Stimulated activated naive B cell treated with anti-CD40 and anti-IgM and Interleukin-4, amounts not matched to agents 10 μg/mL and 1 μg/mL and 100 μg/mL, for 72 hours (primary cell): ENCODE measurements around the gene AOAH.

Experiments
- ATAC-seq, 2 donors: fragments of 150-1000 bp; cut with Tn5 transposase; replicated peaks; 2 replicates each; pipeline ENCODE4 v1.10.0; 2021; ENCODE audit warnings: moderate library complexity in 1 of 2
- DNase-seq: peaks from one replicate; pipeline ENCODE4 v3.0.0; 2021
- H3K27ac Mint-ChIP-seq: one replicate; pipeline ENCODE4 v1.8.0; 2022; ENCODE audit warnings: mild to moderate bottlenecking, mixed read lengths
- H3K27me3 Mint-ChIP-seq, 2 donors: one replicate each; pipeline ENCODE4 v1.8.0; 2022; ENCODE audit warnings: mixed read lengths in 2 of 2
- H3K36me3 Mint-ChIP-seq, 2 donors: one replicate each; pipeline ENCODE4 v1.8.0; 2022; ENCODE audit warnings: mixed read lengths in 2 of 2, mild to moderate bottlenecking in 1 of 2
- H3K4me1 Mint-ChIP-seq, 2 donors: one replicate each; pipeline ENCODE4 v1.8.0; 2022; ENCODE audit warnings: mixed read lengths in 2 of 2, mild to moderate bottlenecking in 1 of 2
- H3K4me3 Mint-ChIP-seq, 2 donors: one replicate each; pipeline ENCODE4 v1.8.0; 2022; ENCODE audit warnings: mild to moderate bottlenecking in 2 of 2, mixed read lengths in 2 of 2, moderate library complexity in 1 of 2
- H3K9me3 Mint-ChIP-seq, 2 donors: one replicate each; pipeline ENCODE4 v1.8.0; 2022; ENCODE audit warnings: mixed read lengths in 2 of 2, mild to moderate bottlenecking in 1 of 2

Gene AOAH

GRCh38 chr7:36562121-36562520 lies 162.2 kb downstream of the AOAH start:
- peaks cover 0 to 5% of the 10 kb centered on the region in 2 donors for H3K9me3 Mint-ChIP-seq
- H3K4me3 Mint-ChIP-seq = no peak overlapping the region
- DNase-seq (no peak), ATAC-seq (no peak)
- H3K36me3 Mint-ChIP-seq = no peaks in the 10 kb centered on the region
- no peaks in the 10 kb centered on the region for H3K4me1 Mint-ChIP-seq
- no peak overlapping the region for H3K27ac Mint-ChIP-seq
- peaks cover 0 to 10% of the 10 kb centered on the region in 2 donors for H3K27me3 Mint-ChIP-seq

DNA sequence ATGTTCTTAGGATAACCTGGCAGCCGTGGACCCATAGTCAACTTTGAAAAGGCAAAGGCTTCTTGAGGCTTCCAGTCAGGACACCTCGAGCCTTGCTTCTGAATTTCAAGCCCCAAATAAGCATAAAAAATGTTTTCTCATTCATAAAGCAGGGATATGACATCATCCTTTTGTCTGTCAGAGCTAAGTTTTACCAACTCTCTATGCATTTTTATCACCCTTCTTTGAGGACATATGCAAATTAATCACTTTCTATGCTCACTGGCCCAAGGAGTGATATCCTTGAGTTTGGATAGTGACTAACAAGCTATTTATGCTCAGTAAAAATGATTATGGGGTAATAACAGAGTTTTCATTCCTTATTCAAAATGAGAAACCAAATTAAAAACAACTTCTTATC lies 175.3 kb downstream of the AOAH start:
- Mint-ChIP-seq H3K4me3 (no peak overlapping the region), H3K4me1 (no peaks in the 10 kb centered on the region), H3K9me3 (peaks cover 0 to 3% of the 10 kb centered on the region in 2 donors), H3K27ac (no peak overlapping the region), H3K36me3 (no peaks in the 10 kb centered on the region), H3K27me3 (no peaks in the 10 kb centered on the region)
- no peak for ATAC-seq
- DNase-seq = no peak

DNA sequence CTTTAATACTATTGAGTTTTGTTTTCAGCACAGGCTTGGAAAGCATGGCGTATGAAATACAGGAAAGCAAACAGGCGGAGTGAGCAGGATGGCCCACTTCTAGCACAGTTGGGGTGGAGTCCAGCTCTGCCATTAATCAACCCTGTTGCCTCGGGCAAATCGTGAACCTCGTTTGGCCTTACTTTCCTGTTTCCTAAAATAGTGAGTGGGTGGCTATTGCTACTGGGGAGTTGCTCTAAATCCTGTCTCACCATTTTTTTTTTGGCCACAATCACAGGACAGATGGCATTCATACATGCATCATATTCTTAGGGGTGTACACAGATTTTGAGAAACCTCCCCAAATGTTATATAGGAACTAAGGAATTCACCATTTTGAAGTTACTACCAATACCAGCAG lies 176.9 kb downstream of the AOAH start:
- Mint-ChIP-seq H3K9me3 (peaks cover 0 to 1% of the 10 kb centered on the region in 2 donors), H3K27me3 (no peaks in the 10 kb centered on the region), H3K36me3 (no peaks in the 10 kb centered on the region), H3K27ac (no peak overlapping the region), H3K4me3 (no peak overlapping the region), H3K4me1 (no peaks in the 10 kb centered on the region)
- no peak for ATAC-seq
- no peak for DNase-seq

DNA sequence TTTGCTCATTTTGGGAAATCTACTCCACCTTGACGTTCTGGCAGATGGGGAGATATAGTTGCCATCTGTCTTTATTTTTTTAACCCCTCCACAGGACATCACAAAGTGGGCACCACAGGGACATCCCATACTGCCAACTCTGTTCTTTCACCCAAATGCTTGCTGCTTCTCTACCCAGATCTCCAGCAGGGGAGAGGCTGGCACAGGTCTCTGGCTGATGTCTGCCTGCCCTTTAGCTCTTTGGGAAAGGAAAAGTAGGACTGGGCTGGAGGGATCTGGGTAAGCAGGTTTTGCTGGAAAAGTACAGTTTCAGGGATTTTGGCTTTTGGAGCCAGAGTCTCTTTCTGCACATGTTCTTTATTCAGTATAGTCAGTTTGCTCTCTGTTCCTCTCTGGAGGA lies 178.0 kb downstream of the AOAH start:
- no peak for ATAC-seq
- H3K4me1 Mint-ChIP-seq = no peaks in the 10 kb centered on the region
- H3K36me3 Mint-ChIP-seq = no peaks in the 10 kb centered on the region
- peaks cover 0 to under 1% of the 10 kb centered on the region in 2 donors for H3K9me3 Mint-ChIP-seq
- no peak overlapping the region for H3K4me3 Mint-ChIP-seq
- DNase-seq = no peak
- H3K27me3 Mint-ChIP-seq = no peaks in the 10 kb centered on the region
- no peak overlapping the region for H3K27ac Mint-ChIP-seq

DNA sequence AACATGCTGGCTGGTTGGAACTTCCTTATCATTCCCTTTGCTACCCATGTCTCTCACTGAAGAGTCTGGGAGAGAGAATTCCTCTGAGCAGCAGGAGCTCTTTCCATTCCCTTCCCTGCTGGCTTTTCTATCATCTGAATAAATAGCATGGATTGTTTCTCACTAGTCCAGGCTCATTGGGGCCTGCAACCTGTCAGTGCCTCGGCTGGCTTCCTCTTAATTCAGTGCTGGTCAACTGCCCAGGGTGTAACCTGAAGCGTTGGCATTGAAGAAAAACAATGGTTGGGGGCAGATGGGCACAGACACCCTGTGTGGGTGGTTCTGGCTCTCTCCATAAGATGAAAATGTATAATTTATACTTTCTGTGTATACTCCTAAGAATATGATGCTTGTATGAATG lies 179.0 kb downstream of the AOAH start:
- H3K36me3 Mint-ChIP-seq = no peaks in the 10 kb centered on the region
- H3K4me1 Mint-ChIP-seq = no peaks in the 10 kb centered on the region
- H3K27ac Mint-ChIP-seq = peak overlapping the region; percentile 42
- no peaks in the 10 kb centered on the region for H3K27me3 Mint-ChIP-seq
- H3K4me3 Mint-ChIP-seq = no peak overlapping the region
- H3K9me3 Mint-ChIP-seq = no peaks in the 10 kb centered on the region
- ATAC-seq (no peak), DNase-seq (no peak)

DNA sequence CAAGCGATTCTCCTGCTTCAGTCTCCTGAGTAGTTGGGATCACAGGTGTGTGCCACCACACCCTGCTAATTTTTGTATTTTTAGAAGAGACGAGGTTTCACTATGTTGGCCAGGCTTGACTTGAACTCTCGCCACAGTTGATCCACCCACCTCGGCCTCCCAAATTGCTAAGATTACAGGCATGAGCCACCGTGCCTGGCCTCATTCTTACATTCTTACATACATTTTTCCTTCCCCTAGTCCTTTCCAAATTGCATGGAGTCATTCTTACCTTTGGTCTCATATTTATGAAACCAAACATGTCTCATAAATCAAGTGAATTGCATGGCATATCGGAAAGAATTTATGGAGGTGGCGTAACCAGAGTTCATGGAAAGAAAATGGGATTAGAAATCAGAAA lies 186.2 kb downstream of the AOAH start:
- no peak overlapping the region for H3K4me3 Mint-ChIP-seq
- no peaks in the 10 kb centered on the region for H3K27me3 Mint-ChIP-seq
- ATAC-seq (no peak), DNase-seq (no peak)
- no peaks in the 10 kb centered on the region for H3K4me1 Mint-ChIP-seq
- no peaks in the 10 kb centered on the region for H3K36me3 Mint-ChIP-seq
- no peak overlapping the region for H3K27ac Mint-ChIP-seq
- no peaks in the 10 kb centered on the region for H3K9me3 Mint-ChIP-seq

DNA sequence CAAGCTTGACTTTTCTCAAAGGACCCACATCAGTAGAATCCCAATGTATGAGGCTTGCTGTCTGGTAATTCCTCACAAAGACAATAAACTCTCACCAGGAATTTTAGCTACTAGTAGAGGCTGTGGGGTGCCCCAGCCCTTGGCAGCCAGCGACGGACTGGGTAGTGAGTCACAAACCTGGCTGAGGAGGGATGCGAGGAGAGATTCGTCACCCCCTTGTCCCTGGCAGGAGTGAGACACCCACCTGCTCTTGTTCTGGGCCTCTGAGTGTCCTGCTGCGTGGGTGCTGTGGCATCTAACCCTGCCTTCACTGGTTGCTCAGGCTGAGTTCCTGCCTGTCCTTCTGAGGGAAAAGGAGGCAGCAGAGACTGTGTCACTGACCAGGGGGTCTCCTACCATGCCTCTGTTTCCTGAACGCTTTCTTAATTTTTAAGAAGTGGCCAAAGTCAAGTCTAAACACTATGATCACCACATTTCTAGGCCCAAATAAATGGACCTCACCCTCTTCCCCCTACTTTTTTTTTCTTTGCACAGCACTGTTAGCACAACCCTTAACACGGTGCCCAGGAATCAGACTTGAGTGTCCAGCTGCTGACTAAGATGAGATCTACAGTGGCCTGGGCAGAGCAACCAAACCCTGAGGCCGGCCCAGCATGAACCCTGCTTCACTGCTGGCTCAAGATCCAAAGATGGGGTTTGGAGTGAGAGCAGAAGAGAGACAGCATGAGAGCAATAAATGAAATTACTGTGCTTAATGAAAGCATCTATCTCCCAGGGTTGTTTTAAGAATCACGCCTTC lies 188.2 kb downstream of the AOAH start:
- Mint-ChIP-seq H3K4me1 (peaks cover 0 to 2% of the 10 kb centered on the region in 2 donors), H3K4me3 (no peak overlapping the region), H3K27me3 (no peaks in the 10 kb centered on the region), H3K36me3 (no peaks in the 10 kb centered on the region), H3K27ac (no peak overlapping the region), H3K9me3 (no peaks in the 10 kb centered on the region)
- ATAC-seq = no peak
- no peak for DNase-seq

GRCh38 chr7:36533717-36534116 lies 190.6 kb downstream of the AOAH start:
- no peak overlapping the region for H3K4me3 Mint-ChIP-seq
- peaks cover 0 to 2% of the 10 kb centered on the region in 2 donors for H3K4me1 Mint-ChIP-seq
- no peaks in the 10 kb centered on the region for H3K9me3 Mint-ChIP-seq
- no peaks in the 10 kb centered on the region for H3K36me3 Mint-ChIP-seq
- no peak overlapping the region for H3K27ac Mint-ChIP-seq
- no peak for DNase-seq
- no peaks in the 10 kb centered on the region for H3K27me3 Mint-ChIP-seq
- ATAC-seq = no peak

- Mint-ChIP-seq H3K27ac (no peak overlapping the region), H3K9me3 (no peaks in the 10 kb centered on the region), H3K4me3 (no peak overlapping the region), H3K4me1 (peaks cover 0 to 2% of the 10 kb centered on the region in 2 donors), H3K27me3 (no peaks in the 10 kb centered on the region), H3K36me3 (no peaks in the 10 kb centered on the region)
- no peak for ATAC-seq
- no peak for DNase-seq
Observed at GRCh38 chr7:36532981-36533499, 191.3 kb downstream of the AOAH start.

GRCh38 chr7:36531951-36532350 lies 192.3 kb downstream of the AOAH start:
- no peak overlapping the region for H3K27ac Mint-ChIP-seq
- H3K4me3 Mint-ChIP-seq = no peak overlapping the region
- H3K9me3 Mint-ChIP-seq = no peaks in the 10 kb centered on the region

DNA sequence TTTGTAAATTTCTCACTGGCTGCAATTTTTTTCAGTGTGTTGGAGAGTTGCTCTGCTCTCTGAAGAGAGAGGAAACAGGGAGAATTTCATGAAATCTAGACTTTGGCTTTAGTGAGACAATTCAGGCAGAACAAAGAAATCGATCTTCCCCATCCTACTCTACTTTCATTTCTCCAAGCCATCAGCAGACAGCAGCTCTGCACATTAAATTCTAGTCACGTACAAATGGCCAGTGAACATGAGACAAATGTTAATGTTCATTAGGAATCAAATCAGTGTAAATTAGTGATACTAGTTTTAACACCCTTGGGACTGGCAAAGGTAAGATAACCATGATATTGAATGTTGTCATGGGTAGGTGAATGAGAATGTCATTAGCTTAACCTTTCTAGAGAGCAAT lies 193.8 kb downstream of the AOAH start:
- Mint-ChIP-seq H3K9me3 (no peaks in the 10 kb centered on the region), H3K36me3 (no peaks in the 10 kb centered on the region), H3K4me1 (peaks cover 0 to 2% of the 10 kb centered on the region in 2 donors), H3K4me3 (no peak overlapping the region), H3K27me3 (no peaks in the 10 kb centered on the region), H3K27ac (no peak overlapping the region)
- DNase-seq = no peak
- ATAC-seq = no peak

More at GRCh38 chr7:36531951-36532350, 192.3 kb downstream of the AOAH start:
- Mint-ChIP-seq H3K4me1 (peaks cover 0 to 2% of the 10 kb centered on the region in 2 donors), H3K27me3 (no peaks in the 10 kb centered on the region), H3K36me3 (no peaks in the 10 kb centered on the region)
- ATAC-seq (no peak), DNase-seq (no peak)

DNA sequence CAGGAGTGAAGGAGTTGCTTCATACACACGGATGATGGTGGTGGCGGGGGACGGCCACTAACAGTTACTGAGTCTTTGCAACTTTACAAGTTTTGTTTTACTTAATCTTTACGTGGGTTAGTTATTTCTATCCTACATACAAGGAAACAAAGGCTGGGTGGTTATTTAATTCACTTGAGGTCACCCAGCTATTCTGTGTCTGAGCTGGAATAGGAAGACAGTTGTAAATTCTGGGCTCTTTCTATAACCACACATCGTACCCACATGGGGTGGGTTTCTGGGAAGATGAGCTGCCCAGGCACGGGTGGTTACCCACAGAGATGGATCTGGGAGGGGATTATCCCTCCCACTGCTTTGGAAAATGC lies 196.8 kb downstream of the AOAH start:
- ATAC-seq (no peak), DNase-seq (no peak)
- no peaks in the 10 kb centered on the region for H3K9me3 Mint-ChIP-seq
- H3K4me3 Mint-ChIP-seq = no peak overlapping the region
- H3K27ac Mint-ChIP-seq = no peak overlapping the region
- H3K36me3 Mint-ChIP-seq = no peaks in the 10 kb centered on the region
- H3K27me3 Mint-ChIP-seq = peaks cover 0 to 6% of the 10 kb centered on the region in 2 donors
- peaks cover 0 to 2% of the 10 kb centered on the region in 2 donors for H3K4me1 Mint-ChIP-seq

GRCh38 chr7:36526863-36527548 lies 197.3 kb downstream of the AOAH start:
- DNase-seq (no peak), ATAC-seq (peak; percentile 31 to 78)
- Mint-ChIP-seq H3K27ac (no peak overlapping the region), H3K4me3 (no peak overlapping the region), H3K36me3 (no peaks in the 10 kb centered on the region), H3K4me1 (peaks cover 0 to 2% of the 10 kb centered on the region in 2 donors), H3K27me3 (peaks cover 0 to 9% of the 10 kb centered on the region in 2 donors), H3K9me3 (no peaks in the 10 kb centered on the region)

GRCh38 chr7:36523371-36524101 lies 200.8 kb downstream of the AOAH start:
- ATAC-seq (no peak), DNase-seq (no peak)
- Mint-ChIP-seq H3K27ac (no peak overlapping the region), H3K9me3 (no peaks in the 10 kb centered on the region), H3K4me3 (no peak overlapping the region), H3K4me1 (no peaks in the 10 kb centered on the region), H3K36me3 (no peaks in the 10 kb centered on the region), H3K27me3 (peaks cover 0 to 11% of the 10 kb centered on the region in 2 donors)
